GM18505 (cell line): ENCODE results near the gene TNNI2.

Source experiments
- ATAC-seq: cut with Tn5 transposase; IDR thresholded peaks from one replicate; pipeline ENCODE4 v1.9.1; 2021; ENCODE audit not compliant: unreplicated experiment
- POLR2A ChIP-seq: IDR thresholded peaks from 4 replicates; pipeline ENCODE4 v1.6.1; 2011; ENCODE audit warnings: borderline replicate concordance; ENCODE audit not compliant: insufficient read depth, insufficient read length; ENCODE audit errors: extremely low read depth

The TNNI2 gene

DNA sequence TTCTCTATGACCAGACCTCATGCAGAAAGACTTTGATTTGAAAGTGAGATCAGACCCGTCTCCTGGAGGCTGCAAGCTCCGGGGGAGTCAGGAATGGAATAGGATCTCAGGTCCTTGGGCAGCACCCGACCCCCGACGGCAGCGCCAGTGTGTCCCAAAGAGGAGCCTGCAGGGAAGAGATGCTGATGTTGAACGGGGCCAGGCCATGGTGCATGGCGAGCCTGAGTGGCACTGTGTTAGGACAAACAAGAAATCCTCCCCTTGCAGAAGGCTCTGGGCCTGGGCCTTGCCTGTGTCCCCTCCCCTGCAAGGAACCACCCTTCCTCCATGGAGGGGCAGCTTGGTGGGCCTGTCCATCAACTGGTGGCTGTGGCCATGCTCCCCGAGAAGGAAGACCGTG lies 24.1 kb upstream of the TNNI2 start:
- TF ChIP-seq POLR2A: no peak
- ATAC-seq: no peak

DNA sequence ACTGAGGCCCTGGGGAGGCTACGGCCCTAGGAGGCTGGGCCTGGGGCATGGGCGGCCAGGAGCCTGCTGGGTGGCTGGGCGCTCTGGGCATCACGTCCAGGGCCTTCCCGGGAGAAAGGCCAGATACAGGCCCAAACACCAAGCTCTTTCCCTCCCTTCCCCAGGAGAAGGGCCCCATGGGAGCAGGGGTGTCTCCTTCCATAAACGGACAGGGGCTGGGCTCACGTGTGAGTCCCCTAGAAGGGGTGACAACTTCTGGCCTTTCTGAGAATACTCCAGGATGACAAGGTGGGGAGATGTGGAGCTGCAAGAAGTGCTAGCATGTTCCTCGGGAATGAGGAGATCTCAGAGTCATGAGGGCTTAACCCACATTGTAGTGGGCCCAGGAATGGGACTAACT lies 23.5 kb upstream of the TNNI2 start:
- ATAC-seq: no peak
- no peak for TF ChIP-seq POLR2A

DNA sequence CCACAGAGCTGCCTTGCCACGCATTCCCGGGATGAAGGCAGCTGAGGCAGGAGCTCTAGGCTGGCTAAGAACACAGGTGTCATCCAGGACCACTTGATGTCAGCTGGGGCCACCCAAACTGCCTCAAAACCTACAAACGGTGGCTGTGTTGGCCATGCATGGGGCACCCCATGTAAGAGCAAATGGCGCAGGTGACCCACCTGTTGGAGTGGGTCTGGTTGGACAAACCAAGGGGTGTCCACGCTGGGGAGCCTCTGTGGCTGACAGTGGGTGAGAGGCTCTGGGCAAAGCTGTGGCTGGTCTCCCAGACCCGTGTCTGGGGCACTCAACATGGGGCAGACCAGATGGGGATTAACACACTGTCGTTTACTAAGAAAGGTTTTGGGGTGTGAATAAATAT lies 23.0 kb upstream of the TNNI2 start:
- no peak for TF ChIP-seq POLR2A
- ATAC-seq: no peak

DNA sequence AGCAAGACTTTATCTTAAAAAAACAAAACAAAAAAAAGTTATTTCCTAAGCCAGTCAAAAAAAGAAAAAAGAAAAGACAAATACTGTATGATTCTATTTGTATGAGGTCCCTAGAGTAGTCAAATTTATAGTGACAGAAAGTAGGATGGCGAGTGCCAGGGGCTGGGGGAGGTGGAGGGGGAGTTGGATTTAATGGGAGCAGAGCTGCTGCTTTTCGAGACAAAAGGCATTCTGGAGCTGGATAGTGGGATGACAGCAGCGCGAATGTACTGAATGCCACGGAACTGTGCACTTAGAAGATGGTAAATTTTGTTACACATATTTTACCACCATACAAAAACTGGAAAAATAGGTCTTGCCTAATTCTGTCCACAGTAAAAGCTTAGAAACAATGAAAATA lies 21.8 kb upstream of the TNNI2 start:
- no peak for TF ChIP-seq POLR2A
- no peak for ATAC-seq

- ATAC-seq: no peak
- TF ChIP-seq POLR2A: no peak
Observed at GRCh38 chr11:1817511-1817910, 21.3 kb upstream of the TNNI2 start.

DNA sequence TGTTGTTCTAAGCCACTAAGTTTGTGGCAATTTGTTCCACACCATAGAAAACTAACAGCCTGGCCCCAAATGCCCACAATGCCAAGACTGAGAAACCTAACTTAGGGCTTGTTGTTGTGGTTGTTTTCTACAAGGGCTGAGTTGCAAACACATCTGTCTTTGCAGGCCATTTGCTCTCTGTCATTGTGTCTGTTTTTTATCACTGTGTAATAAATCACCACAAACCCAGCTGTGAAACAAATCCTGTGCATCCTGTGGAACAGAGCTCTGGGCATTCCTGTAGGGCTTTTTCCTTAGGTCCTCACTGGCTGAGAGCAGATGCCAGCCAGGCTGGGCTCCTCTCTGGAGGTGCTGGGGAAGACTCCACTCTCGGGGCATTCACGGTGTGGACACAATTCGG lies 19.7 kb upstream of the TNNI2 start:
- no peak for ATAC-seq
- TF ChIP-seq POLR2A: no peak

DNA sequence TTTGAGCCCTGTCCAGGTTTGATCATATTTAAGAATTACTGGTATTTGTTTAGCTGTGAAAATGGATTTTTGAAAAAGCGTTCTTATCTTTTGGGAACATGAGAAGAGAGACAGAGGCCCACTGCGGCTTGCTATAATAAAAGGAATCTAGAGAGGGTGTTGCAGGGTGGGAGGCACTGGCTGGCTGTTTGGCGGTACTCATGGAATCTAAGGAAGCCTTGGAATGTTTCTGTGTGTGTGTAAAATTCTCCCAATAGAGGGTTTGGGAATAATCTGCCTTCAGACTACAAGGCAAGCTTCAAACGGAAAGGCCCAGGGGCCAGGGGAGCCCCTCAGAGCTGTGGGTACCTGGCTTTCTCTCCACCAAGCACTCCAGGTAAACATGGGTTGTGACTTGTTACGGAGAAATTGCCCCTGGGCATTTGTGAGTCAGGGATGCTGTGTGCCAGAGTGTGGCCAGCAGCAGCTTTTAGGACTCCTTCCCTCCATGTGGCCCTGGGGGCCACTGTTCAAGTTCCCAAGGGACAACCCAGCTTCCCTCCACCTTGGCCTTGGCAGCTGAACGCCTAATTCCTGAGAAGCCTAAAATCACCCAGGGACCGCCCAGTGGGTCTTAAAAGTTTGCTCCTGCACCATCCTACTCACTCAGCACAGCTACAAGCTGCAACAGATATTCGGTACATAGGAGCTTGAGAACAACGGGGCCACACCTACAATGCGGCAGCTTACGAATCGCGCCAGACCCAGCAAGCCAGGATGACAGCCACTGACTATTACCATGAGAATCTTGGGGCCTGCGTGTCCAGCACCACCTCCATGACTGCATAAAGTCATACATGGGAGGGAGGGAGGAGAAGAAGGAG lies 18.1 kb upstream of the TNNI2 start:
- ATAC-seq: no peak
- no peak for TF ChIP-seq POLR2A

DNA sequence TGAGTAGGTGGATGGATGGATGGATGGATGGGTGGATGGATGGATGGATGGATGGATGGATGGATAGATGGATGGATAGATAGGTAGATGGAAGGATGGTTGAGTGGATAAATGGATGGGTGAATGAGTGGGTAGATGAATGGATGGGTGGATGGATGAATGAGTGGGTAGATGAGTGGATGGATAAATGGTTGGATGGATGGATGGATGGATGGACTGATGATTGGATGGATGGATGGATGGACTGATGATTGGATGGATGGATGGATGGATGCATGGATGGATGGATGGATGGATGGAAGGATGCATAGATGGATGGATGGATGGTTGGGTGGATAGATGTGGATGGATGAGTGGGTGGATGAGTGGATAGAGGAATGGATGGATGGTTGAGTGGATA lies 17.2 kb upstream of the TNNI2 start:
- ATAC-seq: no peak
- no peak for TF ChIP-seq POLR2A

DNA sequence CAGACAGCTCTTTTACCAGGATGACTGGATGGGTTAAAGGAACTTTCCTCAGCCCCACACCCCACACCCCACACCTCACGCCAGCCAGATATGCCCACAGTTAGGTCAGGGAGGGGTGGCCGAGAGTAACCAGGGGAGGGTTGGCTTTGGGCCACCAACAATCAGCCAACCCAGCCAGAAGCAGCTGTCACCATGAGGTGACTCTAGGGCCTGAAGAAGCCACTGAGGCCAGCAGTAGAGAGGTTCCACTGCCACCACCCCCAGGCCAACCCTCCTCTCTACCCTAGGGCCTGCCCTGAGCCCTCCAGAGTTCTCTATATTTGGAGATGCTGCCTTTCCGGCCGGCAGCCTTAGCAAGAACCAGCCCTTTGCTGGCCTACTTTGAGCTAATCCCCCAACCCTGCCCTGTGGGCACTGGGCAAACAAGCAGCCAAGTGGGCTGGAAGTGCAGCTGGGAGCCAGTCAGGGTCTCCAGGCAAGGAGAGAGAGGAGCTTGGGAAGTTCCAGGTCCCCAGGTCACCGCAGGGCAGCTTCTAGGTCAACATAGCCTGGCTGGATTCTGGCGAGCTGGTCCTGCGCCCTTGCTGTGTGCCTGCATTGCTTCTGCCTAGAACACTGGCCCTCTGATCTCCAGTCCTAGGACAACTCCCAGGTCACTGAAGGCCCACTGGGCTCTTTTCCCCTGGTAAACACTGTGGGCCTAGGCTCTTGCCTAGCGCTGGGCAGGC lies 16.0 kb upstream of the TNNI2 start:
- no peak for ATAC-seq
- no peak for TF ChIP-seq POLR2A

- no peak for ATAC-seq
- TF ChIP-seq POLR2A: no peak
Observed at GRCh38 chr11:1823376-1824220, 15.2 kb upstream of the TNNI2 start.

DNA sequence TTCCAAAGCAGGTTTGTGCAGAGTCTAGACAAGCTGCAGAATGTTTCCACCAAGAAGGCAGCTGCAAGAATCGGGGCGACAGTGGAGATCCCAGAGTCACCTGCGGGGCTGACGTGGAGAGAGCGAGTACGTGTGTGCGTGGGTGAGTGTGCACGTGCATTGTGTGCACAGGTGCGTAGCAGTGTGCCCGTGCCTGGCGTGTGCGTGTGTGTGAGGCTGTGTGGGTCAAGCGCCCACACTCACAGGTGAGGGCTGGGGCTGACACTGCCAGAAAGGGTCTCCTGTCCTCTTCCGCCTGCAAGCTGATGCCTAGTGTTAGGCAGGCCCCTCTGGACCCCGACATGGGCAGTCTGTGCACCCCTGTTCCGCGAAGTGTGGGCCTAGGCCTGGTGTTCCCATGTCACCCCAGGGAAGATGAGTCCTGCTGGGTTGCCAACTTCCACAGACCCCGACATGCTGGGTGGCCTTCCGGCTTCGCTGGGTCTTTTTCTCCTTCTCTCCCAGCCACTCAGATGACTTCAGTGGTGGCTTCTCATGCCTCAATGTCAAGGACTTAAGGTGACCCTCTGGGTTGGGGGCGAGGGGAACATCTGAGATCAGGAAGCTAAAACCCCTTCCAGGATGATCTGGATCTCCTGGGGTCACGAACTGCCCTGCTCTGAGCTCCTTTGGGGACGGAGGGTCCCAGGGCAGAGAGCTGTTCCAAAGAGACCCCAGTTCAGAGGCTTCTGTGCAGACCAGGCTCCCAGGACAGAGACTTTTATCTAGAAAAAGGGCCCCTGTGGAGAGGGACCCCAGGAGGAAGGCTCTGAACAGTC lies 14.4 kb upstream of the TNNI2 start:
- TF ChIP-seq POLR2A: no peak
- ATAC-seq: no peak

DNA sequence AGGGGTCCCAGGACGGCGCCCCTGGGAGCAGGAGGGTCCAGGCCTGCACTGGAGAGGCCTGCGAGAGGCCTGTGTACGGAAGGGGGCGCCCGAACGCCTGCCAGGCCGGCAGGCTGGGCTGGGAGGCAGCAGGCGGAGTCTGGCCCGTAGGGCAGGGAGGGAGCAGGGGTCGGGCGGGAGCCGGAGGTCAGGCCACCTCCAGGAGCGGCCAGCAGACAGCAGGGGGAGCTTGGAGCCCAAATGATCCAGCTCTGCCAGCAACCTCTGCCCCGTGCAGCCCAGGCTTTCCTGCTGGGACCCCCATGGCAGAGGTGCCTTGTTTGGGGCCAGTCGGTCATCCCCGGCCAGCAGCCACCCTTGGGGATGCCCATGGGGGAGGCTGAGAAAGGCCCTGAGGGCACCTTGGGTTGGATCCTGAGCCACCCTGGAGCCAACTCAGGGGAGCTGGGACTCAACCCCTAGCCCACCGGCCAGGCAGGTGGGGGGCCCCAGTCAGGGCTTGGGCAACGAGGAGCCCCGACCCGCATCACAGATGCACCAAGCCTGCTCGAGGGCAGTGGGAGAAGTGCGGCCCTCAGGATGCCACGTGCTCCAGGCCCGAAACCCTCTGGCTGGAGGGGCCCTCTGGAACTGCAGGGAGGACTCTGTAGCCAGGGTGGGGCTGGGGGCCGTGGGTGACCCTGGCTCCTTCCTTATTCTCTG lies 13.6 kb upstream of the TNNI2 start:
- no peak for ATAC-seq
- TF ChIP-seq POLR2A: no peak
